WTC11 (cell line): ENCODE measurements around the gene MAPKAP1.

Experiments
- ATF6 ChIP-seq: sonication (generic); formaldehyde crosslinking; IDR thresholded peaks from 2 replicates; pipeline ENCODE4 v1.8.1; 2023; ENCODE audit warnings: mild to moderate bottlenecking, missing genetic modification reagents
- CREB1 ChIP-seq: sonication (generic); formaldehyde crosslinking; IDR thresholded peaks from 2 replicates; pipeline ENCODE4 v1.8.0; 2023; ENCODE audit warnings: mild to moderate bottlenecking, missing genetic modification reagents
- CREM ChIP-seq: sonication (generic); formaldehyde crosslinking; IDR thresholded peaks from 2 replicates; pipeline ENCODE4 v1.8.1; 2022; ENCODE audit warnings: mild to moderate bottlenecking, missing genetic modification reagents, moderate library complexity
- CTCF ChIP-seq: fragments of 200-600 bp; IDR thresholded peaks from 2 replicates; pipeline ENCODE4 v1.8.0; 2022; ENCODE audit warnings: antibody characterized with exemption
- E2F4 ChIP-seq: sonication (generic); formaldehyde crosslinking; IDR thresholded peaks from 2 replicates; pipeline ENCODE4 v1.8.1; 2022; ENCODE audit warnings: low read depth, mild to moderate bottlenecking, moderate library complexity, missing genetic modification reagents, borderline replicate concordance
- ETV6 ChIP-seq: sonication (generic); formaldehyde crosslinking; IDR thresholded peaks from 2 replicates; pipeline ENCODE4 v1.8.1; 2022; ENCODE audit warnings: mild to moderate bottlenecking, missing genetic modification reagents
- MYBL2 ChIP-seq: sonication (generic); formaldehyde crosslinking; IDR thresholded peaks from 2 replicates; pipeline ENCODE4 v1.8.1; 2023; ENCODE audit warnings: mild to moderate bottlenecking, moderate library complexity, missing genetic modification reagents
- TEAD1 ChIP-seq: sonication (generic); formaldehyde crosslinking; IDR thresholded peaks from 2 replicates; pipeline ENCODE4 v1.8.0; 2022; ENCODE audit warnings: mild to moderate bottlenecking, missing genetic modification reagents
- USF2 ChIP-seq: sonication (generic); formaldehyde crosslinking; IDR thresholded peaks from 2 replicates; pipeline ENCODE4 v1.8.1; 2023; ENCODE audit warnings: mild to moderate bottlenecking, missing genetic modification reagents, moderate library complexity
- ZNF416 ChIP-seq: fragments of 250-450 bp; sonication (Bioruptor Pico); IDR thresholded peaks from 2 replicates; pipeline ENCODE4 v1.9.0; 2021; ENCODE audit warnings: mild to moderate bottlenecking, inconsistent platforms

GRCh38 chr9:125681086-125681622 lies 25.9 kb downstream of the MAPKAP1 start:
- no peak for TF ChIP-seq ATF6 (CRISPR knock-in tag)
- no peak for TF ChIP-seq CREM (CRISPR knock-in tag)
- TF ChIP-seq ZNF416 (CRISPR knock-in tag), result no peak
- TF ChIP-seq CTCF, result no peak
- no peak for TF ChIP-seq E2F4 (CRISPR knock-in tag)
- TF ChIP-seq CREB1 (CRISPR knock-in tag), result no peak
- TF ChIP-seq TEAD1 (CRISPR knock-in tag), result no peak
- TF ChIP-seq USF2, result no peak
- TF ChIP-seq ETV6, result no peak
- no peak for TF ChIP-seq MYBL2 (CRISPR knock-in tag)
